Neuronal stem cell (in vitro differentiated cells): ENCODE data around the gene SHROOM2. TPM values are rescaled to one million over a fixed set of nuclear protein-coding genes. Genes with fewer than 3 reads are reported as not detected.

Experiments
- small RNA-seq: library from polyadenylated mRNA; stranded (forward); fragments of <200 nt; extraction: miRNeasy Mini kit (QIAGEN cat#:217004); gene quantifications from one replicate; pipeline ENCODE3, GENCODE V24; 2013; ENCODE audit not compliant: insufficient read depth

The SHROOM2 gene

Small RNA genes lying within 50 kb of the gene (small RNA-seq; reads per million reads assigned to genes)
- not detected for gene RF00019
